BLaER1 (cell line): ENCODE measurements around the gene DHX16.

ENCODE experiments used
- H3K27ac ChIP-seq: shearing (Covaris generic); formaldehyde crosslinking; 2 replicates; pipeline ENCODE4 v1.8.1; 2022
- H3K27me3 ChIP-seq: shearing (Covaris generic); formaldehyde crosslinking; 2 replicates; pipeline ENCODE4 v1.8.1; 2022
- H3K36me3 ChIP-seq: shearing (Covaris generic); formaldehyde crosslinking; 2 replicates; pipeline ENCODE4 v1.8.1; 2022
- H3K4me1 ChIP-seq: shearing (Covaris generic); formaldehyde crosslinking; 2 replicates; pipeline ENCODE4 v1.8.1; 2022
- H3K4me2 ChIP-seq: shearing (Covaris generic); formaldehyde crosslinking; 2 replicates; pipeline ENCODE4 v1.8.1; 2022
- H3K4me3 ChIP-seq: shearing (Covaris generic); formaldehyde crosslinking; 2 replicates; pipeline ENCODE4 v1.8.1; 2022
- H3K9ac ChIP-seq: shearing (Covaris generic); formaldehyde crosslinking; 2 replicates; pipeline ENCODE4 v1.8.1; 2022
- H3K9me3 ChIP-seq: shearing (Covaris generic); formaldehyde crosslinking; 2 replicates; pipeline ENCODE4 v1.8.1; 2022
- H4K20me1 ChIP-seq: shearing (Covaris generic); formaldehyde crosslinking; 2 replicates; pipeline ENCODE4 v1.8.1; 2022
- Cebpa-rat ChIP-seq: shearing (Covaris generic); IDR thresholded peaks from 2 replicates; pipeline ENCODE4 v1.8.1; 2022

Gene DHX16

DNA sequence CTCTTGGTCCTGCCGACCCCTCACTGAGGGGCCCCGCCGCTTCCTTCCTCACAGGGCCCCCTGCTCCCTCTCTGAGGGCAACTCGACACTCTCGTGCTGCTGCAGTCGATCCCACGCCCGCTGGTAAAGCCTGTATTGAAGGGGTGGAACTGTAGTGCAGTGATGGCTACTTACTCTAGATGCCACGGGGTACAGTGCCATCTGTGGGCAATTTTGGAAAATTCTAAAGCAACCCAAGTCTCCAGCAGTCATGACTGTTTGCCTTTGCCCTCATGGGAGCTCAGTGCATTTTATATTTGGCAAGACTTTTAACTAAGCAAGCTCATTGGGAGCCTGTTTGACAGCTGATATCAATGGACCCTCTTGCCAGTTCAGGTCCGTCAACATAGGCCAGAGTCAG lies 32.3 kb downstream of the DHX16 start:
- H3K4me1 ChIP-seq = no peaks in the 10 kb centered on the region
- H3K36me3 ChIP-seq = peaks cover 98% of the 10 kb centered on the region
- H3K9ac ChIP-seq = no peak overlapping the region; the same call in 1 of the 2 replicates
- TF ChIP-seq Cebpa-rat = no peak
- no peak overlapping the region for H3K27ac ChIP-seq
- H3K4me3 ChIP-seq = no peak overlapping the region
- H4K20me1 ChIP-seq = peaks cover 16% of the 10 kb centered on the region
- H3K4me2 ChIP-seq = no peak overlapping the region
- H3K27me3 ChIP-seq = no peaks in the 10 kb centered on the region
- H3K9me3 ChIP-seq = no peaks in the 10 kb centered on the region

DNA sequence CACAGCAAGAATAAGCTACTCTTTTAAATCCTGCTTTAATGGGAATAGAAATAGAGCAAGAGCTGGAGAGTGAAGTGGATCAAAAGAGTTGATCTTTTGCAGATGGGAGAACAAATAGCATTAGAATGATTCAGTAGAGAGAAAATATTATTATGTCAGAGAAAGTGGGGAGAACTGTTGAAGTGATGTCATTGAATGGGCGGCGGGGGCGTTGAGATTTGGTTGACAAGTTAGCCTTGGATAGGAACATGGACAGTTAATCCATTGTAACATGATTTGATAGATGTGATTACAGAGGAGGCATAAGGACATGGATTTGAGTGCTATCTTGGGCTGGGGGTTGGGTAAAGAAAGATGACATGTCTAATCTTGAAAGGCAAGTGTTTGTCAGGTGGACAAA lies 37.0 kb downstream of the DHX16 start:
- H3K4me2 ChIP-seq = no peak overlapping the region
- H3K9ac ChIP-seq = no peak overlapping the region
- TF ChIP-seq Cebpa-rat = no peak
- H4K20me1 ChIP-seq = no peaks in the 10 kb centered on the region
- no peaks in the 10 kb centered on the region for H3K9me3 ChIP-seq
- no peaks in the 10 kb centered on the region for H3K4me1 ChIP-seq
- no peak overlapping the region for H3K27ac ChIP-seq
- peaks cover 98% of the 10 kb centered on the region for H3K36me3 ChIP-seq
- H3K4me3 ChIP-seq = no peak overlapping the region
- H3K27me3 ChIP-seq = no peaks in the 10 kb centered on the region

DNA sequence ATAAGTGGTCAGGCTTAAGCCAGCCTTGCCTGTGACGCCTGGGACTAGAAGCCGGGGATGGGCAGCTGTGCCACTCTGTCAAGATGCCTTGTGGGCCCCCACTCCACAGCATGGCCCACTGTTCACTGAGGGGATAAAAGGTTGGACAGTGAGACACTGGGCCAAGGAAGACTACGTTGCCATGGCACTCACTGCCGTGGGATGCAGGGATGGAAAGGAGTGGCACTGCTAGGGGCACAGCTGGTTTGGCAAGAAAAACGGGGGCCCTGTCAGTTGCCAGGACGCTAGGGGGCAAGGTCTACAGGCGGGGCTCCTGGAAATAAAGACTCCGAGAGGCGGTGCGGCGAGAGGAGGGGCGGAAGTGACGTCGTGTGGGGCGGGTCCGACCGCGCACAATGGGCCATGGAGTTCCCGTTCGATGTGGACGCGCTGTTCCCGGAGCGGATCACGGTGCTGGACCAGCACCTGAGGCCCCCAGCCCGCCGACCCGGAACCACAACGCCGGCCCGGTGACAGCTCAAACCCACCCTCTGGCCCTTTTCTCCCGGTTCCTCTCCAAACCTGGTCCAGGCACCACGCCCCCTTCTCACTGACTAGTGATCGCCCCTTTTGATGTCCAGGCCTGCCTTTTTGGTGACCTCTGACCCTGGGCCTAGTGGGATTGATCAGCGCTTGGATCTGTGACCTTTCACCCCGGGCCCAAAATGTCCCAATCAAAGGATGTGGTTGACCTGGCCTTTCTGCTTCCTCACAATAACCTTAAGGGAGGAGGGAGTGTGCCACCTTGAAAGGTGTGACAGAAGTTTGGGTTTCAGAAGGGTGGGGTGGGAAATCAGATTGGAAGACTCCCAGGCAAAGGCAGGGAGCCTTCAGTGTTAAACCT lies 46.1 kb downstream of the DHX16 start, which contains the start of gene ATAT1:
Gene ATAT1, plus strand, starts transcription at position 391 of the 883 bp plus-strand sequence.
- H3K4me2 ChIP-seq = peak within 1 kb of the TSS; percentile 94
- peak within 1 kb of the TSS; percentile 88 for H3K27ac ChIP-seq
- TF ChIP-seq Cebpa-rat = no peak
- peak within 1 kb of the TSS; percentile 89 for H3K9ac ChIP-seq
- peak within 1 kb of the TSS; percentile 84 for H3K4me3 ChIP-seq
- H3K4me1 ChIP-seq = peaks cover 21% of the 10 kb centered on the region
- H3K36me3 ChIP-seq = peaks cover 86% of the 10 kb centered on the region
- H4K20me1 ChIP-seq = no peaks in the 10 kb centered on the region
- no peaks in the 10 kb centered on the region for H3K9me3 ChIP-seq
- H3K27me3 ChIP-seq = no peaks in the 10 kb centered on the region

DNA sequence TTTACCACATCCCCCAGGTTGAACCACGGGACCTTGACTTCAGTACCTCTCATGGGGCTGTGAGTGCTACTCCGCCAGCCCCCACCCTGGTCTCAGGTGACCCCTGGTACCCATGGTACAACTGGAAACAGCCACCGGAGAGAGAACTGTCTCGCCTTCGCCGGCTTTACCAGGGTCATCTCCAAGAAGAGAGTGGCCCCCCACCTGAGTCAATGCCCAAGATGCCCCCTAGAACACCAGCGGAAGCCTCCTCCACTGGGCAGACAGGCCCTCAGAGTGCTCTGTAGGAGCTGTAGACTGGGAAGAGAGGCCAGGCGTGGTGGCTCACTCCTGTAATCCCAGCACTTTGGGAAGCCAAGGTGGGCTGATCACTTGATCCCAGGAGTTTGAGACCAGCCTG lies 47.3 kb downstream of the DHX16 start:
- TF ChIP-seq Cebpa-rat = no peak
- Histone ChIP-seq H3K4me1 (peaks cover 21% of the 10 kb centered on the region), H3K27me3 (no peaks in the 10 kb centered on the region), H3K4me2 (no peak overlapping the region), H3K9me3 (no peaks in the 10 kb centered on the region), H4K20me1 (no peaks in the 10 kb centered on the region), H3K36me3 (peaks cover 86% of the 10 kb centered on the region), H3K4me3 (no peak overlapping the region), H3K9ac (no peak overlapping the region), H3K27ac (no peak overlapping the region)

DNA sequence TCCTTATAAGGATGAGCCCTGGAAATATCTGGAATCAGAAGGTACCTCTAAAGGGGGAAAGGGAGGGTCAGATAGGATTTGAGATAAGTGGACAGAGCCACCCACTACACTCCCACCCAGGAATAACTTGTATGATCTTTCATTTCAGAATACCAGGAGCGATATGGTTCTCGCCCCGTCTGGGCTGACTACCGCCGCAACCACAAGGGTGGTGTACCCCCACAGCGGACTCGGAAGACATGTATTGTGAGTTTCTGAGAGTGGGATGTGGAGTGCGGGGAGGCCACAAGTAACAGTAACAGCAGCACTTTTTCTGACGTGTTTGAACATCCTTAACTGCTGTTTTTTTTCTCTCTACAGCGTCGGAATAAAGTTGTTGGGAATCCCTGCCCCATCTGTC lies 53.2 kb downstream of the DHX16 start:
- Histone ChIP-seq H4K20me1 (peaks cover 2% of the 10 kb centered on the region), H3K27me3 (no peaks in the 10 kb centered on the region), H3K9me3 (no peaks in the 10 kb centered on the region), H3K36me3 (peaks cover 65% of the 10 kb centered on the region), H3K9ac (no peak overlapping the region), H3K4me3 (no peak overlapping the region), H3K27ac (no peak overlapping the region), H3K4me1 (peaks cover 15% of the 10 kb centered on the region), H3K4me2 (no peak overlapping the region)
- no peak for TF ChIP-seq Cebpa-rat

DNA sequence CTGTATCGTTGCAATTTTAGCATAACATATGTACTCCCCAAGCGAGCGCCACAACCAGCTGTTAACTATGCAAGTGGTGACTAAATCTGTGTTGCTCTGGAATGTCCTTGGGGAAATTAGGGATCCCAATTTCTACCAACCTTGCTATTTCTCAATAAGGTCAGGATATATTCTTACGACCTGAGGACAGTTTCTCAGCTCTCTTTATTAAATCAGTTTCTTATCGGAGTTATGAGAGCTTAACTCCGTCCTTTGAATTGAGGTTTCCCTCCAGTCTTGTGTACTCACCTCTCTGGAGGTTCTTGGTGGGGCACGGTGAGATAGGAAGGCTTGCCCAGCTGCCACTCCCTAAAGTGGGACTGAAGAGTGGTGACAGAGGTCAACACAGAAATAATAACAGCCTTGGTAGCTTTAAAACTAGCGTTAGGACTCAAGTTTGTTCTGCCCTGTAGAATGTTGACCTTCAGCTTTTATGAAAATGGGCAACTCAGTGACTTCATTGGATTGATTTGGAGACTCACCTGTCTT lies 54.5 kb downstream of the DHX16 start:
- TF ChIP-seq Cebpa-rat = no peak
- H3K4me3 ChIP-seq = peak overlapping the region; percentile 76
- peaks cover 27% of the 10 kb centered on the region for H3K4me1 ChIP-seq
- H3K4me2 ChIP-seq = peak overlapping the region; percentile 93
- no peaks in the 10 kb centered on the region for H3K9me3 ChIP-seq
- peaks cover 14% of the 10 kb centered on the region for H4K20me1 ChIP-seq
- H3K36me3 ChIP-seq = peaks cover 59% of the 10 kb centered on the region
- peak overlapping the region; percentile 99 for H3K9ac ChIP-seq
- H3K27me3 ChIP-seq = no peaks in the 10 kb centered on the region
- peak overlapping the region; percentile 98 for H3K27ac ChIP-seq

DNA sequence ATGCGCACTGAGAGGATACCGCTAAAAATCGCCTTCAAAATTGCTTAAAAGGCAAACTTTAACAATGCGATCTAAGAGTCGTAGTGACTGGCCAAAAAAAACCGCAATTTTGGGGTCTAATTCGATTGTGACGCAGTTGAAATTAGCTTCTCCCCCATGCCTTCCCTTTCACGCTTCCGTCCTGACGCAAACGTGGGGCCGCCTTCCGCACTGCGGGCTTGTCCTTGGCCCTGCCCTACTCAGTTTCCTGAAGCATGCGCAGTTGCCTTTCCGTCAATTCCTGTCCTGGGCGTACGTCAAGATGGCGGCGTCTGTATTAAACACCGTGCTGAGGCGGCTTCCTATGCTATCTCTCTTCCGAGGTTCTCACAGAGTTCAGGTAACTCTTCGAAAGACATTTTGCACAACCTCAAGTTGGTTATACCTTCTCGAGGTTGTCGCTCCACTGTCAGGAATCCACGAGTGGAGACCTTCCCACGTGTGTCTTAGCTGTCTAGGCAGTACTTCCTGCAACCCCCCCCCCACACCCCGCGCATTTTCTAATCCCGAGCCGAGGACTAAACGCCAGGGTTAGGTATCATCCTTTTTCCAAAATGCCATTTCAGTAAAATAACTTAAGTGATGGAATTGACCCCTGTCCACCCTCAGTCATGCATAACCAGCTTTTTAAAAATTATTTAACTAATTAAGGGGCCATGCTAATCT lies 55.1 kb downstream of the DHX16 start, which contains the start of gene MRPS18B:
Gene MRPS18B, plus strand, starts transcription at position 276 of the 705 bp plus-strand sequence. Its CDS starts 26 bp downstream, at position 302.
- Histone ChIP-seq H3K4me1 (peaks cover 34% of the 10 kb centered on the region), H3K9me3 (no peaks in the 10 kb centered on the region), H4K20me1 (peaks cover 20% of the 10 kb centered on the region), H3K27ac (peak within 1 kb of the TSS; percentile 98), H3K4me2 (peak within 1 kb of the TSS; percentile 93), H3K36me3 (peaks cover 59% of the 10 kb centered on the region), H3K27me3 (no peaks in the 10 kb centered on the region), H3K9ac (peak within 1 kb of the TSS; percentile 99), H3K4me3 (peak within 1 kb of the TSS; percentile 82)
- TF ChIP-seq Cebpa-rat = no peak

DNA sequence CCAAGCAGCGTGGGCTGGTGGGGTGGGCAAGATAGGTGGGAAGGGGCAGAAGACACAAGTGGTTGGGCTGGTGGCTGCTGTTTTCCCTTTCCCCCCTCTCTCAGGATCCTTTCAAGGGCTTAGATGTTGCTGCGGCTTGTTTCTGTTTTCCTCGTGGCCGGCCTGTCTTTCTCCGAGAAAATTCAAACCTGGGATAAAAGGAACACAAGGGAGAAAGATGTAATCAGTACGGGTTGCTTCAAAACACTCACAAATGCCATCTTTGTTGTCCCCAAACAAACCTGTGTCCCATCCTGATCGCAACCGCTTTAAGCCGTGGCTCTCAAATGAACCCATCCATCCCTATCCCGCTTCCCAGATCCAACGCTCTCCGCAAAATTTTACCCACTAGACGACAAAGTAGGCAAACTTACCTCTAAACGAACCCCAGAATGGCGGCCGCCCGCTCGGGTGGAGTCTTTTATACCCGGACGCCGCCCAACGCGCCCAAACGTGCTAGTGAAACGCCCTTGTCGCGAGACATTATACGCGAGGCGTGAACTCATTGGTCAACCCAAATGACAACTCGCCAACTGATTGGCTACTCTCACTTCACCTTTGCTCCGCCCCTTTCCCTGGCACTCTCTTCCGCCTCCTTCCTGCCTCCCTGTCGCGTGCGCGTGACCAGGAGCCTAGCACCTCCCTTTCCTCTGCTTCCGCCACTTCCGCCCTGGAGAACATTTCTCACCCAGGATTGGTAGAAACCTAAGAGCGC lies 55.8 kb downstream of the DHX16 start, which contains the start of gene PPP1R10:
Gene PPP1R10, minus strand, starts transcription at position 433 of the 754 bp plus-strand sequence. CDS start 7,299 bp downstream, outside the sequence.
- Histone ChIP-seq H3K27ac (peak within 1 kb of the TSS; percentile 98), H3K27me3 (no peaks in the 10 kb centered on the region), H3K9me3 (no peaks in the 10 kb centered on the region), H3K36me3 (peaks cover 54% of the 10 kb centered on the region), H3K9ac (peak within 1 kb of the TSS; percentile 99), H3K4me3 (peak within 1 kb of the TSS; percentile 82), H3K4me1 (peaks cover 41% of the 10 kb centered on the region), H3K4me2 (peak within 1 kb of the TSS; percentile 93), H4K20me1 (peaks cover 27% of the 10 kb centered on the region)
- no peak for TF ChIP-seq Cebpa-rat
